ENCODE measurements around the gene TPRX2. TPM values are rescaled to one million over a fixed set of nuclear protein-coding genes. Genes with fewer than 3 reads are reported as not detected.
"Not testable (repeated sequence)": the region's sequence is repeated elsewhere in the genome, so short reads cannot be mapped to it uniquely, and the experiment has no call there.

The TPRX2 gene
- total and polyA plus RNA-seq, 4 donors = not detected

DNA sequence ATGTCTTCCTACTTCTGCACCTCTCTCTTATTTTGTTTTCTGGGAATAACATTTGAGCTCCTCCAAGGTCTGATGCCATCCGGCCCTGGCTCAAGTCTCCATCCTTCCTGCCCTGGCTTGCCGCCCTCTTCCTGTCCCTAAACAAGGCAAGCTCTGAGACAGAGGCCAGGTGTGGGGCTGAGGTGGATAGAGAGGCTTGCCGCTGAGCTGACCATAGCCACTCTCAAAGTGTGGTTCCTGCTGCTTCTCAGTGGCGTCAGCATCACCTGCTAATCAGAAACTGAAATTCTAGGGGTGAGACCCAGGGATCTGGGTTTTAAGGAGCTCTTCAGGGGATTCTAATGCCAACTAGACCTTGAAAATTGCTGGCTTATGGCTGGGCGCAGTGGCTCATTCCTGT is 6.0 kb upstream of the TPRX2 start:
- no peak overlapping the region for H3K27ac ChIP-seq (ENCODE audit: low read depth in 1 of 2, low read length in 2 of 2)
- no peaks in the 10 kb centered on the region for H3K4me1 ChIP-seq (ENCODE audit: control insufficient read depth in 1 of 2, insufficient read depth in 2 of 2, low read length in 2 of 2)
- DNase-seq (peak in 1 of 2 donors; percentile 12), ATAC-seq (ENCODE audit: low FRiP score) (no peak)
- WGBS, 2 donors = 69 to 74% methylated on average over 5 of the region's 5 CpGs
- H3K4me3 ChIP-seq (ENCODE audit: low read length in 2 of 2) = no peak overlapping the region
- no peaks in the 10 kb centered on the region for H3K36me3 ChIP-seq (ENCODE audit: control insufficient read depth in 1 of 2, insufficient read depth in 2 of 2, low read length in 1 of 2)
- H3K27me3 ChIP-seq (ENCODE audit: control insufficient read depth in 1 of 2, insufficient read depth in 2 of 2, low read length in 1 of 2) = peaks cover 0 to 2% of the 10 kb centered on the region in 2 donors
- no peaks in the 10 kb centered on the region for H3K9me3 ChIP-seq (ENCODE audit: control insufficient read depth, low read length)
- intact Hi-C loops (cut with DNase I) = no loop called here

DNA sequence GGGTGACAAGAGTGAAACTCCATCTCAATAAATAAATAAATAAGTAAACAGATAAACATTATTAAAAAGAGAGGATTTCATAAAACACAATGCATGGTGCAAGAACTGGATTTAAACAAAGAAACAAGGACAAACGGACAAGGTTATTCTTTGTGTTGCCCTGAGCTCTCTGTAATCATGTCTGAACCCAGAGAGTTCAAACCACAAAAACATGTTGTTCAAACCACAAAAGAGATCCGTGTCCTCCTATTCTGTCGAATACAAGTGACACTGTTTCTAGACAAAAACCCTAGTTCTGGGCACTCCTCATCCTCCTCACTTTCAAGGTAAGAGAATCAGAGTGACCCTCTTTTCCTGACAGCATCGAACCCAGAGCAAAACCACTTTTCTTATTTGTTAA is 4.6 kb upstream of the TPRX2 start:
- H3K4me3 ChIP-seq (ENCODE audit: low read length in 2 of 2) = no peak overlapping the region
- peaks cover 0 to 2% of the 10 kb centered on the region in 2 donors for H3K27me3 ChIP-seq (ENCODE audit: control insufficient read depth in 1 of 2, insufficient read depth in 2 of 2, low read length in 1 of 2)
- no peaks in the 10 kb centered on the region for H3K36me3 ChIP-seq (ENCODE audit: control insufficient read depth in 1 of 2, insufficient read depth in 2 of 2, low read length in 1 of 2)
- DNase-seq = no peak
- 76 to 80% methylated on average over 4 of the region's 4 CpGs for WGBS, 2 donors
- ATAC-seq (ENCODE audit: low FRiP score) = no peak
- H3K9me3 ChIP-seq (ENCODE audit: control insufficient read depth, low read length) = no peaks in the 10 kb centered on the region
- H3K4me1 ChIP-seq (ENCODE audit: control insufficient read depth in 1 of 2, insufficient read depth in 2 of 2, low read length in 2 of 2) = no peaks in the 10 kb centered on the region
- intact Hi-C loops (cut with DNase I) = no loop called here
- no peak overlapping the region for H3K27ac ChIP-seq (ENCODE audit: low read depth in 1 of 2, low read length in 2 of 2)

DNA sequence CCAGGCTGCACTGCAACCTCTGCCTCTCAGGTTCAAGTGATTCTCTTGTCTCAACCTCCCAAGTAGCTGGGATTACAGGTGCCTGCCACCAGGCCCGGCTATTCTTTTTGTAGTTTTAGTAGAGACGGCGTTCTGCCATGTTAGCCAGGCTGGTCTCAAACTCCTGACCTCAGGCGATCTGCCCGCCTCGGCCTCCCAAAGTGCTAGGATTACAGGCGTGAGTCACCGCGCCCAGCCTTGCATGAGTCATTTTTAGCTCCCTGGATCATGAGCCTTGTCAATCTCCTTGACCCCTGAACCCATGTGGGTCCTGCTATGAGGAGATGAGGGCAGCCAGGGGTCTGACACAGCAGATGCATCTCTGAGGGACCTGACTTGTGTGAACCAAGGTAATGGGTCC is 804 bp upstream of the TPRX2 start:
- H3K4me3 ChIP-seq (ENCODE audit: low read length in 2 of 2); H3K27me3 ChIP-seq (ENCODE audit: control insufficient read depth in 1 of 2, insufficient read depth in 2 of 2, low read length in 1 of 2); H3K36me3 ChIP-seq (ENCODE audit: control insufficient read depth in 1 of 2, insufficient read depth in 2 of 2, low read length in 1 of 2); ATAC-seq (ENCODE audit: low FRiP score); intact Hi-C loops (cut with DNase I); H3K27ac ChIP-seq (ENCODE audit: low read depth in 1 of 2, low read length in 2 of 2); H3K9me3 ChIP-seq (ENCODE audit: control insufficient read depth, low read length); H3K4me1 ChIP-seq (ENCODE audit: control insufficient read depth in 1 of 2, insufficient read depth in 2 of 2, low read length in 2 of 2): not testable (repeated sequence)
- peak in 1 of 2 donors; percentile 3 for DNase-seq
- 85 to 90% methylated on average over 9 of the region's 9 CpGs for WGBS, 2 donors

DNA sequence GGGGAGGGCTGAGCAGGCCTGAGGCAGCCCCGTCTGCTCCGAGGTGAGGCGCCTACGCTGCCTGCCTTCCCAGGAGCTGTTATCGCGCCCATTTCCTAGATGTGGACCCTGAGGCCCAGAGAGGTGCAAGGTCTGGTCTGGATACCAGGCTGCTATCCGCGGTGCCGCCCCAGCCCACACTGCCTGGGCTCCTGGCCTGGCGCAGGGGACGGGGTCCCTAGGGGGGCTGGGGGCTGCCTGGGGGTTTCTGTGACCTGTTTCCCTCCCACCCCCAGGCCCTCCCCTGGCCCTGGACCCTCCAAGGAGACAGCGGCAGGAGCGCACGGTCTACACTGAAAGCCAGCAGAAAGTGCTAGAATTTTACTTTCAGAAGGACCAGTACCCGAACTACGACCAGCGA is 803 bp downstream of the TPRX2 start:
- not testable (repeated sequence) for H3K27ac ChIP-seq (ENCODE audit: low read depth in 1 of 2, low read length in 2 of 2); H3K4me3 ChIP-seq (ENCODE audit: low read length in 2 of 2); ATAC-seq (ENCODE audit: low FRiP score); H3K36me3 ChIP-seq (ENCODE audit: control insufficient read depth in 1 of 2, insufficient read depth in 2 of 2, low read length in 1 of 2); DNase-seq; H3K4me1 ChIP-seq (ENCODE audit: control insufficient read depth in 1 of 2, insufficient read depth in 2 of 2, low read length in 2 of 2); H3K27me3 ChIP-seq (ENCODE audit: control insufficient read depth in 1 of 2, insufficient read depth in 2 of 2, low read length in 1 of 2); H3K9me3 ChIP-seq (ENCODE audit: control insufficient read depth, low read length)
- intact Hi-C loops (cut with DNase I) = loop anchor here in 1 of 2 donors (5.0 kb wide), 1 partner anchor 93 kb away; no protein-coding TSS in a partner anchor
- WGBS, 2 donors = 82 to 100% methylated on average over 4 to 13 of the region's 17 CpGs

DNA sequence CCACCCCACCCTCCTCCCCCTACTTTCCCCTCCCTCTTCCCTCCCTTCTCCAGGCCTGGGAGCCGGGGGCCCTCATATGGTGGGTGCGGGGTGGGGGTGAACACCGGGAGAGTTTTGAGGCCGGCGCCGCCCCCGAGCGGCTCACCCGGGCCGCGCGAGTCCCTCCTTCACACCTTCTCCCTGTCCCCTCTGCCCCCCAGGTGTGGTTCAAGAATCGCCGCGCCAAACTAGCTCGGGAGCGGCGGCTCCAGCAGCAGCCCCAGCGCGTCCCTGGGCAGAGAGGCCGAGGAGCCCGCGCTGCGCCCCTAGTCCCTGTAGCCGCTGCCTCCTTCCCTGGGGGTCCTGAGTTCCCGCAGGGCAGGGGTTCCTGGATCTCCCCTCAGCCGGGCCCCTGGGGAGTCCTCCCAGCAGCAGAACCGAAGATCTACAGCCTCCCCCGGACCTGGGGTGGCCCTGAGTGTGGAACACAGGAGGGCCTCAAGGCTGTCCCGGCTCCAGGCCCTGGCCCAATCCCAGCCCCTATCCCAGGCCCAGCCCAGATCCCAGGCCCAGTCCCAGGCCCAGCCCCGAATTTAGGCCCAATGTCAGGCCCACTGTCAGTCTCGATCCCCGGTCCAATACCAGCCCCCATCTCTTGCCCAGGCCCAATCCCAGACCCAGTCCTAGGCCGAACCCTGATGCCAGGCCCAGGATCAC is 1.7 kb downstream of the TPRX2 start:
- intact Hi-C loops (cut with DNase I) = loop anchor here in 1 of 2 donors (5.0 kb wide), 1 partner anchor 93 kb away; no protein-coding TSS in a partner anchor

GRCh38 chr19:47861630-47862029 is 2.6 kb downstream of the TPRX2 start:
- 95 to 96% methylated on average over 5 of the region's 5 CpGs for WGBS, 2 donors
- ATAC-seq (ENCODE audit: low FRiP score) = no peak
- DNase-seq = no peak
- no peak overlapping the region for H3K27ac ChIP-seq (ENCODE audit: low read depth in 1 of 2, low read length in 2 of 2)
- H3K4me1 ChIP-seq (ENCODE audit: control insufficient read depth in 1 of 2, insufficient read depth in 2 of 2, low read length in 2 of 2) = no peaks in the 10 kb centered on the region
- intact Hi-C loops (cut with DNase I) = loop anchor here in 1 of 2 donors (5.0 kb wide), 1 partner anchor 94 kb away; no protein-coding TSS in a partner anchor
- H3K4me3 ChIP-seq (ENCODE audit: low read length in 2 of 2) = no peak overlapping the region
- no peaks in the 10 kb centered on the region for H3K9me3 ChIP-seq (ENCODE audit: control insufficient read depth, low read length)
- H3K27me3 ChIP-seq (ENCODE audit: control insufficient read depth in 1 of 2, insufficient read depth in 2 of 2, low read length in 1 of 2) = no peaks in the 10 kb centered on the region
- no peaks in the 10 kb centered on the region for H3K36me3 ChIP-seq (ENCODE audit: control insufficient read depth in 1 of 2, insufficient read depth in 2 of 2, low read length in 1 of 2)

More for the DNA sequence above, 1.7 kb downstream of the TPRX2 start:
- DNase-seq (no peak), ATAC-seq (ENCODE audit: low FRiP score) (no peak)
- Histone ChIP-seq H3K27me3 (ENCODE audit: control insufficient read depth in 1 of 2, insufficient read depth in 2 of 2, low read length in 1 of 2) (peaks cover 0 to 2% of the 10 kb centered on the region in 2 donors), H3K4me1 (ENCODE audit: control insufficient read depth in 1 of 2, insufficient read depth in 2 of 2, low read length in 2 of 2) (no peaks in the 10 kb centered on the region), H3K9me3 (ENCODE audit: control insufficient read depth, low read length) (no peaks in the 10 kb centered on the region), H3K36me3 (ENCODE audit: control insufficient read depth in 1 of 2, insufficient read depth in 2 of 2, low read length in 1 of 2) (no peaks in the 10 kb centered on the region), H3K27ac (ENCODE audit: low read depth in 1 of 2, low read length in 2 of 2) (no peak overlapping the region), H3K4me3 (ENCODE audit: low read length in 2 of 2) (no peak overlapping the region)
- 36 to 46% methylated on average over 20 to 34 of the region's 34 CpGs for whole genome bisulfite sequencing, 2 donors

GRCh38 chr19:47863514-47863936 is 4.5 kb downstream of the TPRX2 start:
- Histone ChIP-seq H3K27me3 (ENCODE audit: control insufficient read depth in 1 of 2, insufficient read depth in 2 of 2, low read length in 1 of 2) (no peaks in the 10 kb centered on the region), H3K9me3 (ENCODE audit: control insufficient read depth, low read length) (no peaks in the 10 kb centered on the region), H3K36me3 (ENCODE audit: control insufficient read depth in 1 of 2, insufficient read depth in 2 of 2, low read length in 1 of 2) (no peaks in the 10 kb centered on the region), H3K4me1 (ENCODE audit: control insufficient read depth in 1 of 2, insufficient read depth in 2 of 2, low read length in 2 of 2) (no peaks in the 10 kb centered on the region), H3K27ac (ENCODE audit: low read depth in 1 of 2, low read length in 2 of 2) (no peak overlapping the region), H3K4me3 (ENCODE audit: low read length in 2 of 2) (no peak overlapping the region)
- ATAC-seq (ENCODE audit: low FRiP score) (peak; percentile 87), DNase-seq (peak; percentile 87 to 97)
- WGBS, 2 donors = 20 to 21% methylated on average over 14 of the region's 14 CpGs
- intact Hi-C loops (cut with DNase I) = loop anchor here in 1 of 2 donors (5.0 kb wide), 1 partner anchor 96 kb away; no protein-coding TSS in a partner anchor

DNA sequence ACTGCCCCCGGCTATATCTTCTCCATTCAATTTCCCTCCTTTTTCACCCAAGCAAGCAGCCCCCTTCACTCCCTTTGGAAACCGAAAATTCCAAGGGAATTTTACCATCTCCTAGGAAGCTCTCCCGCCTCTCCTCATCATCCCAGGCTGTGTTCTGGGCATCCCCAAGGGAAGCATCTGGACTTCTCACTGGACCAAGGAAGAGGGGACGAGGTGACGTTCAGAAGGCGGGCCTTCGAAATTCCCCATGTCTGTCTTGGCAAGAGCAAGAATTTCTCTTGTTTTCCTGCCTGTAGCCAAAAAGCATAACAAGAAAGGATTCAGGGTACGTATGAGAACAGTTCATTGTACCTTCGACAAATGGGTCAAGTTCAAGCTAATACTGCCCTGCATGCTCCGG is 6.1 kb downstream of the TPRX2 start:
- H3K36me3 ChIP-seq (ENCODE audit: control insufficient read depth in 1 of 2, insufficient read depth in 2 of 2, low read length in 1 of 2) = no peaks in the 10 kb centered on the region
- no peak for ATAC-seq (ENCODE audit: low FRiP score)
- DNase-seq = no peak
- no peak overlapping the region for H3K27ac ChIP-seq (ENCODE audit: low read depth in 1 of 2, low read length in 2 of 2)
- no peak overlapping the region for H3K4me3 ChIP-seq (ENCODE audit: low read length in 2 of 2)
- intact Hi-C loops (cut with DNase I) = loop anchor here in 1 of 2 donors (5.0 kb wide), 1 partner anchor 98 kb away; no protein-coding TSS in a partner anchor
- no peaks in the 10 kb centered on the region for H3K9me3 ChIP-seq (ENCODE audit: control insufficient read depth, low read length)
- no peaks in the 10 kb centered on the region for H3K4me1 ChIP-seq (ENCODE audit: control insufficient read depth in 1 of 2, insufficient read depth in 2 of 2, low read length in 2 of 2)
- WGBS, 2 donors = 25 to 26% methylated on average over 10 of the region's 10 CpGs
- H3K27me3 ChIP-seq (ENCODE audit: control insufficient read depth in 1 of 2, insufficient read depth in 2 of 2, low read length in 1 of 2) = no peaks in the 10 kb centered on the region

DNA sequence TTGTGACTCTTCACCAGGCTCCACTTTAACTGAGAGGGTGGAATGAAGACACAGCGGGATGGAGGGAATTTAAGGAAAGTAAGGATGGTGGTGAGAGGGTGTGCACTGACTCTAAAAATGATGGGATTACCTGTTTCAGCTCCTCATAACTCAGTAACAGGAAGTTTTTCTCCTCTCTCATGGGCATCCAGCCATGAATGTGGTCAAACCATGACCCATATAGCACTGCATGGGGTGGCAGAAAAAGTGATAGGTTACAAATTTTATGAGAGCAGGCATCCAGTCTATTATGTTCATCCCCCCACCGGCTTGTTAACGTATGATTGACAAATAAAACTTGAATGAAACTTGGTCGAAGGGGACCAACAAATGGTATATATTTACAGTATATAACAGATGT is 19.9 kb downstream of the TPRX2 start:
- H3K9me3 ChIP-seq (ENCODE audit: control insufficient read depth, low read length) = no peaks in the 10 kb centered on the region
- H3K27ac ChIP-seq (ENCODE audit: low read depth in 1 of 2, low read length in 2 of 2) = no peak overlapping the region
- H3K27me3 ChIP-seq (ENCODE audit: control insufficient read depth in 1 of 2, insufficient read depth in 2 of 2, low read length in 1 of 2) = no peaks in the 10 kb centered on the region
- ATAC-seq (ENCODE audit: low FRiP score) (no peak), DNase-seq (no peak)
- no peaks in the 10 kb centered on the region for H3K4me1 ChIP-seq (ENCODE audit: control insufficient read depth in 1 of 2, insufficient read depth in 2 of 2, low read length in 2 of 2)
- intact Hi-C loops (cut with DNase I) = no loop called here
- H3K36me3 ChIP-seq (ENCODE audit: control insufficient read depth in 1 of 2, insufficient read depth in 2 of 2, low read length in 1 of 2) = no peaks in the 10 kb centered on the region
- WGBS, 2 donors = 66 to 89% methylated on average over 4 of the region's 4 CpGs
- H3K4me3 ChIP-seq (ENCODE audit: low read length in 2 of 2) = no peak overlapping the region
